GM12878 (cell line): ENCODE data around the gene HTR4. TPM values are rescaled to one million over a fixed set of nuclear protein-coding genes. Genes with fewer than 3 reads are reported as not detected.

Experiments
- ATAC-seq: fragments of 200-7000 bp; cut with Tn5 transposase; 3 replicates; pipeline ENCODE4 v1.9.1; 2020; ENCODE audit warnings: mild to moderate bottlenecking, moderate library complexity
- BruUV-seq: library from RNA; stranded (reverse); fragments of 400-500 nt; replicated peaks from 2 replicates; lab custom pipeline; 2021; lab: Mats Ljungman, UMichigan
- CTCF ChIA-PET: fragments of 300-600 bp; sonication (Branson Sonifier 250); formaldehyde crosslinking; extraction: SDS; loops from one replicate; lab custom pipeline; 2021; ENCODE audit warnings: inconsistent platforms; lab: Yijun Ruan, JAX
- POLR2A ChIA-PET: fragments of 350-600 bp; formaldehyde crosslinking; extraction: SDS; loops from one replicate; lab custom pipeline; 2021; ENCODE audit warnings: inconsistent platforms; lab: Charles Lee
- RAD21 ChIA-PET: fragments of 300-600 bp; sonication (Branson Sonifier 250); formaldehyde crosslinking; loops from one replicate; lab custom pipeline; 2023; ENCODE audit warnings: antibody characterized with exemption; ENCODE audit not compliant: unreplicated experiment; lab: Charles Lee
- SMC1A ChIA-PET: fragments of 300-600 bp; sonication (Branson Sonifier 250); formaldehyde crosslinking; loops from one replicate; lab custom pipeline; 2023; ENCODE audit not compliant: unreplicated experiment, uncharacterized antibody; lab: Charles Lee
- DNase-seq: peaks from one replicate; pipeline ENCODE4 v3.0.0-alpha.2; 2011; ENCODE audit warnings: low read depth, low spot score
- FAIRE-seq: peaks from 3 replicates; lab custom pipeline; 2011; peaks lifted over from hg19 to GRCh38; lab: Jason Lieb, UNC
- H2AFZ ChIP-seq: 2 replicates; pipeline ENCODE4 v1.6.0; 2011; ENCODE audit warnings: low read depth, low read length, control low read depth; ENCODE audit not compliant: control insufficient read depth
- H3K27ac ChIP-seq: 2 replicates; pipeline ENCODE4 v1.5.1; 2011; ENCODE audit warnings: control low read depth; ENCODE audit not compliant: control insufficient read depth, insufficient read depth
- H3K27me3 ChIP-seq, 2 experiments: replicated peaks in 1 of 2; 2 replicates each; pipeline versions ENCODE4 v1.6.0 to v1.6.1; 2011; ENCODE audit warnings: low read length in 1 of 2; ENCODE audit not compliant: control insufficient read depth in 2 of 2, insufficient read depth in 2 of 2
- H3K36me3 ChIP-seq, 2 experiments: 2 replicates each; pipeline ENCODE4 v1.5.1; 2011; ENCODE audit warnings: low read length in 1 of 2; ENCODE audit not compliant: control insufficient read depth in 2 of 2, insufficient read depth in 2 of 2
- H3K4me1 ChIP-seq: 2 replicates; pipeline ENCODE4 v1.6.1; 2011; ENCODE audit warnings: mild to moderate bottlenecking, low read length, moderate library complexity, mixed read lengths; ENCODE audit not compliant: control insufficient read depth, insufficient read depth
- H3K4me2 ChIP-seq: 2 replicates; pipeline ENCODE4 v1.6.0; 2011; ENCODE audit warnings: control low read depth; ENCODE audit not compliant: control insufficient read depth, insufficient read depth
- H3K4me3 ChIP-seq: fragments of 200-600 bp; sonication (generic); 2 replicates; pipeline ENCODE4 v1.5.1; 2016
- H3K79me2 ChIP-seq: 2 replicates; pipeline ENCODE4 v1.6.0; 2011; ENCODE audit warnings: low read length; ENCODE audit not compliant: control insufficient read depth, insufficient read depth
- H3K9ac ChIP-seq: 2 replicates; pipeline ENCODE4 v1.8.0; 2011; ENCODE audit warnings: low read length, control low read depth, mixed read lengths; ENCODE audit not compliant: control insufficient read depth, insufficient read depth
- H3K9me3 ChIP-seq: replicated peaks from 3 replicates; pipeline ENCODE4 v1.5.1; 2011; ENCODE audit warnings: mild to moderate bottlenecking, low read length; ENCODE audit not compliant: control insufficient read depth, insufficient read depth
- H4K20me1 ChIP-seq: 2 replicates; pipeline ENCODE4 v1.6.0; 2011; ENCODE audit not compliant: control insufficient read depth, insufficient read depth
- GABPA ChIP-seq: IDR thresholded peaks from 2 replicates; pipeline ENCODE4 v1.6.1; 2014; ENCODE audit warnings: antibody characterized with exemption, low read depth, mild to moderate bottlenecking, inconsistent platforms
- GATAD2B ChIP-seq: fragments of 450-650 bp; conservative IDR thresholded peaks from 2 replicates; pipeline ENCODE4 v1.6.1; 2017; ENCODE audit warnings: low read depth, mild to moderate bottlenecking, moderate library complexity
- HDAC2 ChIP-seq: fragments of 200-600 bp; sonication (generic); IDR thresholded peaks from 2 replicates; pipeline ENCODE4 v1.6.1; 2017
- HDAC6 ChIP-seq: fragments of 200-600 bp; sonication (generic); IDR thresholded peaks from one replicate; pipeline ENCODE4 v1.8.0; 2017; ENCODE audit warnings: antibody characterized with exemption; ENCODE audit not compliant: unreplicated experiment
- NFYA ChIP-seq: IDR thresholded peaks from 2 replicates; pipeline ENCODE4 v1.6.1; 2011; ENCODE audit warnings: low read depth, mild to moderate bottlenecking, low read length, improper control_type of control experiment, borderline replicate concordance
- NKRF ChIP-seq: fragments of 450-650 bp; conservative IDR thresholded peaks from 2 replicates; pipeline ENCODE4 v1.6.1; 2017; ENCODE audit warnings: mild to moderate bottlenecking, moderate library complexity
- RAD51 ChIP-seq: fragments of 450-650 bp; IDR thresholded peaks from 2 replicates; pipeline ENCODE4 v1.6.1; 2016; ENCODE audit warnings: moderate library complexity, mild to moderate bottlenecking, inconsistent platforms
- RELB ChIP-seq: fragments of 450-650 bp; IDR thresholded peaks from 2 replicates; pipeline ENCODE4 v1.6.1; 2017; ENCODE audit warnings: low read depth, mild to moderate bottlenecking, moderate library complexity
- RUNX3 ChIP-seq: IDR thresholded peaks from 2 replicates; pipeline ENCODE4 v1.6.1; 2012; ENCODE audit warnings: low read length, inconsistent platforms
- YBX1 ChIP-seq: fragments of 450-650 bp; IDR thresholded peaks from 2 replicates; pipeline ENCODE4 v1.6.1; 2016; ENCODE audit warnings: antibody characterized with exemption
- ZBTB4 ChIP-seq: fragments of 450-650 bp; formaldehyde crosslinking; IDR thresholded peaks from 2 replicates; pipeline ENCODE4 v1.4.0; 2022; ENCODE audit warnings: mild to moderate bottlenecking, moderate library complexity
- WGBS: methylation state at CpG from one replicate; pipeline ENCODE4 v1.1.6; 2016; ENCODE audit warnings: low lambda C conversion rate; ENCODE audit not compliant: insufficient replicate concordance, insufficient coverage; ENCODE audit errors: missing lambda C conversion rate; 5-methylcytosine and 5-hydroxymethylcytosine counted together
- in situ Hi-C: fragments of 300-500 bp; cut with MboI; formaldehyde crosslinking; loops from 9 replicates; pipeline ENCODE4 v1.14.3; 2018; ENCODE audit warnings: mixed read lengths
- intact Hi-C: fragments of 100-400 bp; cut with micrococcal nuclease; formaldehyde crosslinking; loops from one replicate; pipeline ENCODE4 v1.14.2; 2022; ENCODE audit not compliant: unreplicated experiment
- polyA plus RNA-seq, 11 experiments: library from polyadenylated mRNA; depleted of rRNA in 4 of 11; unstranded in 6 of 11; stranded (reverse) in 5 of 11; fragments of >200 nt; fragmentation: Nextera tagmentation in 4 of 11; fragmentation: Illumina TruSeq in 1 of 11; extraction: Ambion mirVana in 4 of 11; extraction: Trizol in 1 of 11; gene quantifications; 1 replicate in 1 of 11; 2 replicates in 10 of 11; pipeline versions ENCODE4 v1.2.1 to v1.2.3, GENCODE V29; 2011 to 2016; ENCODE audit warnings: inconsistent platforms in 2 of 11, missing spikeins in 2 of 11, low read depth in 1 of 11
- total RNA-seq, 4 experiments: library from RNA; depleted of rRNA in 3 of 4; stranded (reverse); fragments of >200 nt in 3 of 4; fragmentation: Illumina TruSeq in 1 of 4; extraction: Trizol in 1 of 4; gene quantifications; 2 replicates each; pipeline versions ENCODE4 v1.2.1 to v1.2.3, GENCODE V29; 2013 to 2021

HTR4 gene
- total and polyA plus RNA-seq, 10 of the 15 experiments (the other 5 are each of a cell fraction or from before 2014, with no cell fraction given): not detected

DNA sequence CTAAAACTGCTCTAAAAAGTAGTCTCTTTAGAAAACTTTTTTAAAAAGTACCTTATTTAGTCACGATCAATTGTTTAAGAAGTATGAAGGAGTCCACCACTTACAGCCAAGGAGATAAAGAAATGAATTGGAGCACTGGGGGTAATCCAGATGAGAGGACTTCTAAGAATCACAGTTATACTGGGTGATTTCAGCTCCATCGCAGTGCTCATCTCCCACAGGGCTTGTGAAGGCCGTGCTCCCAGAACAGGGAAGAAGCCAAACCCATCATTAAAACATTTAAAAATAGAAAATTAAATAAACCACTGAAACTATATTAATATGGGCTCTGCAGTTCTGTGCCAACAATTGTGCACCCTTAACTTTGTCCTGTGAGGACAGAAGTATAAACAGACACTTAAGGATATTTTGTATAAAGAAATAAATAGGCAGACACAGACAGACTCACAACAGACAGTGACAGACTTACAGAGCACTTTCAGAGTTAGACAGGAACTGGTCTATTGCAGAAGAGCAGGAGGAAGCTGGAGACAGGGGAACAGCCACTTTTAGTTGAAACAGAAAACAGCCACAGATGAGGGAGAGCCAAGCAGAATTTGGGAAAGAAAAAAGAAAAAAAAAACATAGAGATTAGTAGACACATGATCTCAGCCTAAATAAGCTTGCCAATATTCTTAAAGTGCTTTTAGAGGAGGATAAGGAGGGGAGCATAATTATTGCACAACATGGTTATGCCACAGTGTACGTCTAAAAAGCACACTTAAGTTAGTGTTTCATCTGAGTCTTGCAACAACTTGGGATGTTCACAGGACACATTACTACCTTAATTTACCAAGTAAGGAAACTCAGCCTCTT is 188.7 kb downstream of the HTR4 start (continued):
- TF ChIP-seq RELB (no peak), NFYA (no peak), GABPA (no peak), HDAC2 (no peak), NKRF (no peak), HDAC6 (no peak)

GRCh38 chr5:148459669-148460068 is 194.7 kb downstream of the HTR4 start:
- Histone ChIP-seq H3K27me3 (no peaks in the 10 kb centered on the region), H3K9ac (no peak overlapping the region), H3K9me3 (no peaks in the 10 kb centered on the region), H2AFZ (no peak overlapping the region), H3K79me2 (no peaks in the 10 kb centered on the region), H3K36me3 (no peaks in the 10 kb centered on the region), H4K20me1 (no peaks in the 10 kb centered on the region), H3K4me3 (no peak overlapping the region), H3K27ac (no peak overlapping the region), H3K4me1 (no peaks in the 10 kb centered on the region), H3K4me2 (no peak overlapping the region)
- ATAC-seq (no peak), FAIRE-seq (no peak), DNase-seq (no peak)
- ChIA-PET SMC1A (interaction anchor here (0.7 kb wide), 1 partner anchor 287 kb away, joined by 3 read pairs; no protein-coding TSS in a partner anchor), CTCF (interaction anchor here (1.8 kb wide), 1 partner anchor 23 kb away, joined by 8 read pairs; no protein-coding TSS in a partner anchor), RAD21 (no interaction called here), POLR2A (no interaction called here)
- in situ Hi-C loops: no loop called here
- WGBS: 29% methylated on average over 1 of the region's 1 CpG
- intact Hi-C loops: loop anchor here (10.0 kb wide), 1 partner anchor 285 kb away; no protein-coding TSS in a partner anchor
- BruUV-seq: no TSS peak
- TF ChIP-seq ZBTB4 (CRISPR knock-in tag) (no peak), YBX1 (no peak), RAD51 (no peak), GATAD2B (no peak), RUNX3 (no peak)
